IPS-NIHi7 (cell line): ENCODE data around the gene GNL1.
"Not testable (repeated sequence)": the region's sequence is repeated elsewhere in the genome, so short reads cannot be mapped to it uniquely, and the experiment has no call there.

Experiments
- DNase-seq: peaks from one replicate; pipeline ENCODE4 v3.0.0; 2012; ENCODE audit warnings: mixed read lengths; ENCODE audit errors: extremely low spot score

The GNL1 gene

DNA sequence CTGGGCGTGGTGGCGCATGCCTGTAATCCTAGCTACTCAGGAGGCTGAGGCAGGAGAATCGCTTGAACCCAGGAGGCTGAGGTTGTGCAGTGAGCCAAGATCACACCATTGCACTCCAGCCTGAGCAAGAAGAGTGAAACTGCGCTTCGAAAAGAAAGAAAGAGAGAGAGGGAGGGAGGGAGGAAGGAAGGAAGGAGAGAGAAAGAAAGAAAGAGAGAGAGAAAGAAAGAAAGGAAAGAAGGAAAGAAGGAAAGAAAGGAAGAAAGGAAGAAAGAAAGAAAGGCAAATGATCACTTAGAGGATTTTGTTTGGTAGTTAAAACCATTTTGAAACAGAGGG lies 59.1 kb downstream of the GNL1 start:
- not testable (repeated sequence) for DNase-seq

GRCh38 chr6:30495993-30496392 lies 60.3 kb downstream of the GNL1 start:
- no peak for DNase-seq

DNA sequence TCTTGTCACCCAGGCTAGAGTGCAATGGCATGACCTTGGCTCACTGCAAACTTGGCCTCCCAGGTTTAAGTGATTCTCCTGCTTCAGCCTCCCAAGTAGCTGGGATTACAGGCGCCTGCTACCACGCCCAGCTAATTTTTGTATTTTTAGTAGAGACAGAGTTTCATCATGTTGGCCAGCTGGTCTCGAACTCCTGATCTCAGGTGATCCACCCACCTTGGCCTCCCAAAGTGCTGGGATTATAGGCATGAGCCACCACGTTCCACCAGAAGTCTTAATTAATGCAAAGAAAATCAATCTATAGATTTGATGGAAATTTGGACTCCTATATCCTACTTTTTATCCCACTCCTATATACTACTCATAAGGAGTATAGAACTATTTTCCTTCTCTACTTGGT lies 61.2 kb downstream of the GNL1 start:
- DNase-seq = not testable (repeated sequence)

GRCh38 chr6:30494291-30494861 lies 61.9 kb downstream of the GNL1 start:
- no peak for DNase-seq

DNA sequence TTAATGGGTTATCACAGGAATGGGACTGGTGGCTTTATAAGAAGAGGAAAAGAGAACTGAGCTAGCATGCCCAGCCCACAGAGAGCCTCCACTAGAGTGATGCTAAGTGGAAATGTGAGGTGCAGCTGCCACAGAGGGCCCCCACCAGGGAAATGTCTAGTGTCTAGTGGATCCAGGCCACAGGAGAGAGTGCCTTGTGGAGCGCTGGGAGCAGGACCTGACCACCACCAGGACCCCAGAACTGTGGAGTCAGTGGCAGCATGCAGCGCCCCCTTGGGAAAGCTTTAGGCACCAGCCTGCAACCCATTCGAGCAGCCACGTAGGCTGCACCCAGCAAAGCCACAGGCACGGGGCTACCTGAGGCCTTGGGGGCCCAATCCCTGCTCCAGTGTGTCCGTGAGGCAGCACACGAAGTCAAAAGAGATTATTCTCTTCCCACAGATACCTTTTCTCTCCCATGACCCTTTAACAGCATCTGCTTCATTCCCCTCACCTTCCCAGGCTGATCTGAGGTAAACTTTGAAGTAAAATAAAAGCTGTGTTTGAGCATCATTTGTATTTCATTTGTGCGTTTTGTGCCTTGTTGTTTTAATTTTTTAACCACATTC lies 62.5 kb downstream of the GNL1 start:
- peak; percentile 62 for DNase-seq

- DNase-seq = no peak
Observed at GRCh38 chr6:30491991-30492952, 64.0 kb downstream of the GNL1 start.
